ENCODE data around the gene ZDHHC5. TPM values are rescaled to one million over a fixed set of nuclear protein-coding genes. Genes with fewer than 3 reads are reported as not detected.
A peak's percentile ranks its signal among the peaks of the same experiment; 100 is the strongest.

The ZDHHC5 gene
- polyA plus RNA-seq, 1 donor (not counting 4 experiments of a cell fraction or from before 2014, with no cell fraction given): 79.3 TPM

DNA sequence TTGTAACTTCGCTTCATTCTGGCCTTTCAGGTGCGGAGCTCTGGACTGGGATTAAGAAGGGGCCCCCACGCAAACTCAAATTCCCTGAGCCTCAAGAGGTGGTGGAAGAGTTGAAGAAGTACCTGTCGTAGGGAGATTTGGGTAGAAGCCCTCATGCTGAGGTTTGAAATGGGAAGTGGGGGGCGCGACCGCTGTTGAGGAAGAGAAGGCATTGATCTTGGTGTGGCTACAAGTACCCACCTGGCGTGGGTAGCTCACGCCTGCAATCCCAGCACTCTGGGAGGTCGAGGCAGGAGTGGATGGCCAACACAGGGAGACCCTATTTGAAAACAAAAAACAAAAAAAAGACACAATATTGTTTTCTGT, 74.2 kb downstream of the ZDHHC5 start:
- DNase-seq (ENCODE audit: low read depth, low spot score): no peak
- dilution Hi-C loops (cut with MboI; ENCODE audit: extremely low pct_ligation_motif_present, low sequenced_read_pairs): no loop called here
- peak overlapping the region; percentile 89 for H3K4me2 ChIP-seq (ENCODE audit: control insufficient read depth, extremely low read depth, insufficient read depth, low read depth, low read length)
- peak overlapping the region; percentile 96 for H3K9ac ChIP-seq (ENCODE audit: control insufficient read depth, extremely low read depth, insufficient read depth, low read length)
- TF ChIP-seq, protein P1, sequence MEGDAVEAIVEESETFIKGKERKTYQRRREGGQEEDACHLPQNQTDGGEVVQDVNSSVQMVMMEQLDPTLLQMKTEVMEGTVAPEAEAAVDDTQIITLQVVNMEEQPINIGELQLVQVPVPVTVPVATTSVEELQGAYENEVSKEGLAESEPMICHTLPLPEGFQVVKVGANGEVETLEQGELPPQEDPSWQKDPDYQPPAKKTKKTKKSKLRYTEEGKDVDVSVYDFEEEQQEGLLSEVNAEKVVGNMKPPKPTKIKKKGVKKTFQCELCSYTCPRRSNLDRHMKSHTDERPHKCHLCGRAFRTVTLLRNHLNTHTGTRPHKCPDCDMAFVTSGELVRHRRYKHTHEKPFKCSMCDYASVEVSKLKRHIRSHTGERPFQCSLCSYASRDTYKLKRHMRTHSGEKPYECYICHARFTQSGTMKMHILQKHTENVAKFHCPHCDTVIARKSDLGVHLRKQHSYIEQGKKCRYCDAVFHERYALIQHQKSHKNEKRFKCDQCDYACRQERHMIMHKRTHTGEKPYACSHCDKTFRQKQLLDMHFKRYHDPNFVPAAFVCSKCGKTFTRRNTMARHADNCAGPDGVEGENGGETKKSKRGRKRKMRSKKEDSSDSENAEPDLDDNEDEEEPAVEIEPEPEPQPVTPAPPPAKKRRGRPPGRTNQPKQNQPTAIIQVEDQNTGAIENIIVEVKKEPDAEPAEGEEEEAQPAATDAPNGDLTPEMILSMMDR (optimal IDR thresholded peaks at IDR 0.05 in 1 of 3, IDR thresholded peaks at IDR 0.05 in 1 of 3, conservative IDR thresholded peaks at IDR 0.05 in 1 of 3; ENCODE audit: extremely low read depth in 1 of 3, insufficient read depth in 2 of 3, low read length in 3 of 3): no peak
- no peak for TF ChIP-seq EZH2 (IDR thresholded peaks at IDR 0.05; ENCODE audit: low read length)
- H2AFZ ChIP-seq (ENCODE audit: control insufficient read depth, low read length): peak overlapping the region; percentile 77
- no peaks in the 10 kb centered on the region for H3K9me1 ChIP-seq (ENCODE audit: control insufficient read depth, extremely low read depth, insufficient read depth, low read length)
- H3K36me3 ChIP-seq (ENCODE audit: control insufficient read depth in 2 of 2, extremely low read depth in 1 of 2, insufficient read depth in 2 of 2, low read length in 2 of 2): peaks cover 16 to 21% of the 10 kb centered on the region in 2 experiments
- FAIRE-seq: no peak
- H3K9me3 ChIP-seq (ENCODE audit: control insufficient read depth, low read depth, low read length): no peaks in the 10 kb centered on the region
- H3K27ac ChIP-seq (ENCODE audit: control insufficient read depth, insufficient read depth, low read length): peak overlapping the region; percentile 90
- H3K79me2 ChIP-seq (ENCODE audit: control insufficient read depth, insufficient read depth, low read length): peaks cover 16% of the 10 kb centered on the region
- no peaks in the 10 kb centered on the region for H3K27me3 ChIP-seq (ENCODE audit: control insufficient read depth, extremely low read depth, insufficient read depth, low read length)
- H3K4me1 ChIP-seq (ENCODE audit: control insufficient read depth, extremely low read depth, insufficient read depth, low read length): peaks cover 8% of the 10 kb centered on the region
- H3K4me3 ChIP-seq (ENCODE audit: control insufficient read depth in 2 of 3, extremely low read depth in 1 of 3, insufficient read depth in 2 of 3, low read depth in 1 of 3, low read length in 3 of 3): peak overlapping the region; percentile 71 to 97 (median 80)
- no peaks in the 10 kb centered on the region for H4K20me1 ChIP-seq (ENCODE audit: control insufficient read depth, extremely low read depth, insufficient read depth, low read length)

DNA sequence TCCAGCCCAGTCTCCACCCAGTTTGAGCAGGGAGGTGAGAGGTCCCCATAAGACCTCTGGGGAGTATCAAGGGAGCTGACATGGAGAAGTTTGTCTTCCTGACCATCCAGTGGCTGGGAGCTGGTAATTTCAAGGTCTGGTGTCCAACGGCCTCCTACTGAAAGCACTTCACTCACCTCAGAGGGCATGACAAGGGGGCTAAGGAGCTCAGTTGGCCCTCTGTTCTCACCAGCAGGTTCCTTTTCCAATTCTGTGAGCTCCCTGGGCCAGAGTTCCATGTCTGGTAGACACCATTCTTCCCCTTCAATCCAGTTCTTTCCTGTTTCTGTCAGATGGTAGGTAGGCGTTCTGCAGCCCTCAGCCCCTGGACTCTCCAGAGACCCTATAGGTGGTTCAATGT, 76.4 kb downstream of the ZDHHC5 start:
- FAIRE-seq (no peak), DNase-seq (ENCODE audit: low read depth, low spot score) (no peak)
- H3K4me3 ChIP-seq (ENCODE audit: control insufficient read depth in 2 of 3, extremely low read depth in 1 of 3, insufficient read depth in 2 of 3, low read depth in 1 of 3, low read length in 3 of 3): no peak overlapping the region
- no peaks in the 10 kb centered on the region for H3K9me1 ChIP-seq (ENCODE audit: control insufficient read depth, extremely low read depth, insufficient read depth, low read length)
- no peaks in the 10 kb centered on the region for H3K27me3 ChIP-seq (ENCODE audit: control insufficient read depth, extremely low read depth, insufficient read depth, low read length)
- dilution Hi-C loops (cut with MboI; ENCODE audit: extremely low pct_ligation_motif_present, low sequenced_read_pairs): no loop called here
- H3K79me2 ChIP-seq (ENCODE audit: control insufficient read depth, insufficient read depth, low read length): peaks cover 16% of the 10 kb centered on the region
- H2AFZ ChIP-seq (ENCODE audit: control insufficient read depth, low read length): no peak overlapping the region
- no peaks in the 10 kb centered on the region for H4K20me1 ChIP-seq (ENCODE audit: control insufficient read depth, extremely low read depth, insufficient read depth, low read length)
- H3K9ac ChIP-seq (ENCODE audit: control insufficient read depth, extremely low read depth, insufficient read depth, low read length): no peak overlapping the region
- peaks cover 15 to 16% of the 10 kb centered on the region in 2 experiments for H3K36me3 ChIP-seq (ENCODE audit: control insufficient read depth in 2 of 2, extremely low read depth in 1 of 2, insufficient read depth in 2 of 2, low read length in 2 of 2)
- no peak overlapping the region for H3K27ac ChIP-seq (ENCODE audit: control insufficient read depth, insufficient read depth, low read length)
- H3K4me1 ChIP-seq (ENCODE audit: control insufficient read depth, extremely low read depth, insufficient read depth, low read length): peaks cover 8% of the 10 kb centered on the region
- H3K9me3 ChIP-seq (ENCODE audit: control insufficient read depth, low read depth, low read length): no peaks in the 10 kb centered on the region
- H3K4me2 ChIP-seq (ENCODE audit: control insufficient read depth, extremely low read depth, insufficient read depth, low read depth, low read length): no peak overlapping the region
- TF ChIP-seq EZH2 (IDR thresholded peaks at IDR 0.05; ENCODE audit: low read length): no peak
- TF ChIP-seq, protein P1 (optimal IDR thresholded peaks at IDR 0.05 in 1 of 3, IDR thresholded peaks at IDR 0.05 in 1 of 3, conservative IDR thresholded peaks at IDR 0.05 in 1 of 3; ENCODE audit: extremely low read depth in 1 of 3, insufficient read depth in 2 of 3, low read length in 3 of 3): no peak

Data from keratinocyte (primary cell).